Activated T-helper 2 cell treated with anti-CD3 and anti-CD28 coated beads, Interferon-gamma antibody, Interleukin-2, Interleukin-4, amounts not matched to agents 10 μg/mL and 5 μg/mL and 100 μg/mL, durations not matched to agents 14 hours and 24 hours and 36 hours (primary cell): Measurements from ENCODE around the gene ZGRF1. TPM values are rescaled to one million over a fixed set of nuclear protein-coding genes. Genes with fewer than 3 reads are reported as not detected.
"Not testable (repeated sequence)": the region's sequence is repeated elsewhere in the genome, so short reads cannot be mapped to it uniquely, and the experiment has no call there.

Experiments
- DNase-seq: peaks from one replicate; pipeline ENCODE4 v3.0.0; 2021; ENCODE audit warnings: low spot score
- H3K27ac Mint-ChIP-seq: one replicate; pipeline ENCODE4 v1.8.0; 2021; ENCODE audit warnings: mixed read lengths
- H3K27me3 Mint-ChIP-seq: one replicate; pipeline ENCODE4 v1.8.0; 2021; ENCODE audit warnings: low read depth, mixed read lengths
- H3K36me3 Mint-ChIP-seq: one replicate; pipeline ENCODE4 v1.8.0; 2021; ENCODE audit warnings: low read depth, mixed read lengths
- H3K4me1 Mint-ChIP-seq: one replicate; pipeline ENCODE4 v1.8.0; 2021; ENCODE audit warnings: low read depth, mixed read lengths
- H3K4me3 Mint-ChIP-seq: one replicate; pipeline ENCODE4 v1.8.0; 2021; ENCODE audit warnings: low read depth, mild to moderate bottlenecking, moderate library complexity, mixed read lengths
- H3K9me3 Mint-ChIP-seq: one replicate; pipeline ENCODE4 v1.8.0; 2021; ENCODE audit warnings: mixed read lengths
- intact Hi-C: fragments of 100-400 bp; cut with micrococcal nuclease; formaldehyde crosslinking; loops from one replicate; pipeline ENCODE4 v1.15.1; 2023
- total RNA-seq: library from RNA; stranded (reverse); gene quantifications from 2 replicates; pipeline ENCODE4 v1.2.3, GENCODE V29; 2022

Gene ZGRF1, protein sequence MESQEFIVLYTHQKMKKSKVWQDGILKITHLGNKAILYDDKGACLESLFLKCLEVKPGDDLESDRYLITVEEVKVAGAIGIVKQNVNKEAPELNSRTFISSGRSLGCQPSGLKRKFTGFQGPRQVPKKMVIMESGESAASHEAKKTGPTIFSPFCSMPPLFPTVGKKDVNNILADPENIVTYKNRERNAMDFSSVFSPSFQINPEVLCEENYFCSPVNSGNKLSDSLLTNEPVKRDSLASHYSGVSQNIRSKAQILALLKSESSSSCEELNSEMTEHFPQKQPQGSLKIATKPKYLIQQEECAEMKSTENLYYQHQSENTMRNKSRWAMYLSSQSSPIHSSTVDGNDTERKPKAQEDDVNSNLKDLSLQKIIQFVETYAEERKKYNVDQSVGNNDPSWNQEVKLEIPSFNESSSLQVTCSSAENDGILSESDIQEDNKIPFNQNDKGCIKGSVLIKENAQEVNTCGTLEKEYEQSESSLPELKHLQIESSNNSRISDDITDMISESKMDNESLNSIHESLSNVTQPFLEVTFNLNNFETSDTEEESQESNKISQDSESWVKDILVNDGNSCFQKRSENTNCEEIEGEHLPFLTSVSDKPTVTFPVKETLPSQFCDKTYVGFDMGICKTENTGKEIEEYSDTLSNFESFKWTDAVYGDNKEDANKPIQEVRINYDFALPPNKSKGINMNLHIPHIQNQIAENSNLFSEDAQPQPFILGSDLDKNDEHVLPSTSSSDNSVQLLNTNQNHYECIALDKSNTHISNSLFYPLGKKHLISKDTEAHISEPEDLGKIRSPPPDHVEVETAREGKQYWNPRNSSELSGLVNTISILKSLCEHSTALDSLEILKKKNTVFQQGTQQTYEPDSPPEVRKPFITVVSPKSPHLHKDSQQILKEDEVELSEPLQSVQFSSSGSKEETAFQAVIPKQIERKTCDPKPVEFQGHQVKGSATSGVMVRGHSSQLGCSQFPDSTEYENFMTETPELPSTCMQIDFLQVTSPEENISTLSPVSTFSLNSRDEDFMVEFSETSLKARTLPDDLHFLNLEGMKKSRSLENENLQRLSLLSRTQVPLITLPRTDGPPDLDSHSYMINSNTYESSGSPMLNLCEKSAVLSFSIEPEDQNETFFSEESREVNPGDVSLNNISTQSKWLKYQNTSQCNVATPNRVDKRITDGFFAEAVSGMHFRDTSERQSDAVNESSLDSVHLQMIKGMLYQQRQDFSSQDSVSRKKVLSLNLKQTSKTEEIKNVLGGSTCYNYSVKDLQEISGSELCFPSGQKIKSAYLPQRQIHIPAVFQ (N-terminal part only)
- total RNA-seq, result 30.0 and 30.4 TPM in 2 replicates

DNA sequence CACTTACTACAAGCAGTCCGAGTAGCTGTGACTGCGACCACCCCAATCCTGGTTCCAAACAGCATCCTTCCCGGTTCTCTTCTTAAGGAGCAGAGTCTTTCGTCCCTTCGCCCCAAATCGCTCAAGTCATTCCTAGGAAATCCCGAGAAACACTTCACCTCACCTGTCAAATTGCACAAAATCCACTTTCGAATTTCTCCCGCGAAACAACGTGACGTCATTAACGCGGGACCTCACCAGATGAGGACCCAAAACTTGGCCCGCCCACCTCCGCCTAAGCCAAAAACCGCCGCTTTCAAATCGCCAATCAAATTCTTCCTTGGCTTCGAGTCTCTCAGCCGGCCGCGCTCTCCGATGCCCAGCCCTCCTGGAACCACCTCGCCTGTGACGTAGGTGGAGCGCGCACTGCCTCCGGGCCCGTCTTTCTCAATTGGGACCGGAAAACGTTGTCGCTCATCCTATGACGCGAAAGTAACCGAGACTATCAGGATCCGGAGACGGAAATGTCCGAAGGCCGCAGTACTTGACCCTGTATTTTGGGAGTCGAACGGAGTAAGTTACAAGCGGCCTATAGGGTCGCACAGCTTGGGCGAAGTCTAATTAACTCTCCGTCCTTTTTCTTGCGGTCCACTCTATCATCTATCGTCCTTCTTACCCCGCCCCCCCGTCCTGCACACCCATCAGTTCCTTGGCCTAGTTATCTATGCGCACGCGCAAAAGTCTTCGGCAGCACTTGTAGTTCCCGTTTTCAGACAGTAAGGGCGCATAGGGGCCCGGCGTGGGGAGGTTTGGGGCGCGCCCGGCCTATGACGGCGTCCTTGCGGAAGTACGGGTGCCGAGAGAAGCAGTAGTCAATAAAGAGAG, at the start of gene ZGRF1, which contains the start of gene LARP7:
TSS of gene ZGRF1 (minus strand) at position 222 of the 864 bp plus-strand sequence. CDS start 3,733 bp downstream, outside the sequence.
TSS of gene LARP7 (plus strand) at position 456 of the 864 bp plus-strand sequence. CDS start 7,527 bp downstream, outside the sequence.
- peaks cover 29% of the 10 kb centered on the region for H3K4me1 Mint-ChIP-seq
- no peaks in the 10 kb centered on the region for H3K9me3 Mint-ChIP-seq
- peak; percentile 97 for DNase-seq
- no peak within 1 kb of the TSS for H3K4me3 Mint-ChIP-seq
- intact Hi-C loops, result loop anchor here (1.0 to 2.0 kb wide), 2 partner anchors 182 to 406 kb away; partner anchors contain the start of gene AP1AR
- H3K27ac Mint-ChIP-seq, result no peak within 1 kb of the TSS
- H3K27me3 Mint-ChIP-seq, result no peaks in the 10 kb centered on the region
- H3K36me3 Mint-ChIP-seq, result peaks cover 10% of the 10 kb centered on the region

DNA sequence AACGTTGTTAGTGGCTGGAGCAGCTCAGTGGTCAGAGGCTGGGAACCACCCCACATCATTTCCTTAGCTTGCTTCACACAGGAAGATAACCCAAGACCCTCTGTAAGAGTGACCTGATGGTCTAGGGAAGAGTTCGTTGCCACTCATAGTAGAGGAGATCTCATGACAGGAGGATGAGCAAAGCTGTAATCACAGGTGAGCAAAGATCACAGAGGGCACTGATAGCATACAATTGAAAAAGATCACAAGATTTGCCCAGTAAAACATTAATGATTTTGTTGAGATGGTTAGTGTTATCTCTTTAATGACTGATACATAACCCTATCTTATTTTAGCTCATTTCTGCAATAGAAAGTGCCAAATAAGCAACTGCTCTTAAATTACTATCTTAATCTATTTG, 44.3 kb upstream of the ZGRF1 start:
- no peaks in the 10 kb centered on the region for H3K27me3 Mint-ChIP-seq
- no peak for DNase-seq
- no peaks in the 10 kb centered on the region for H3K36me3 Mint-ChIP-seq
- no peaks in the 10 kb centered on the region for H3K4me1 Mint-ChIP-seq
- no peak overlapping the region for H3K4me3 Mint-ChIP-seq
- intact Hi-C loops, result no loop called here
- no peak overlapping the region for H3K27ac Mint-ChIP-seq
- H3K9me3 Mint-ChIP-seq, result no peaks in the 10 kb centered on the region

DNA sequence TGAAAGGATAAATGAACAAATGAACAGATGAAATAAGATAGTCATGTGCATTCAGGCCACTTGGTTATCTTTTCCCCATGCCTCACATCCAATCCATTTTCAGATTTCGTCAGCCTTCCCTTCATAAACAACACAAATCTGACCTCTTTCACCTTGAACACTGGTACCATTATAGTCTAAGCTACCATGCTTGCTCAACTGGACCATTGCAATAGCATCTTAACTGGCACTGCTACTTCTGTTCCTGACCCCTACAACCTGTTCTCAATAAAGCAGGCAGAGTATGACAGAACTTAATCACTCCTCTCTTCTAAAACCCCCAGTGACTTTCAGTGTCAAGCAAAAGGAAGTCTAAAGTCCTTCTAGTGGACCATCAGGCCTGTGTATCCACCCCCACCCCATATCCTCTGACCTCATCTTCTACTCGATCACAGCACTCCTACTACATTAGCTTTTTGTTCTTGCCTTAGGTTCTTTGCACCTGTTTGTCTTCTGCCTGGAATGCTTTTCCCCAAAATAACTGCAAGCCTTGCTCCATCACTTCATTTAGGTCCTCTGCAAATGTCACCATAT, 40.9 kb upstream of the ZGRF1 start:
- no peak overlapping the region for H3K27ac Mint-ChIP-seq
- H3K4me1 Mint-ChIP-seq, result no peaks in the 10 kb centered on the region
- no peaks in the 10 kb centered on the region for H3K9me3 Mint-ChIP-seq
- DNase-seq, result no peak
- intact Hi-C loops, result no loop called here
- peaks cover 8% of the 10 kb centered on the region for H3K27me3 Mint-ChIP-seq
- H3K36me3 Mint-ChIP-seq, result no peaks in the 10 kb centered on the region
- no peak overlapping the region for H3K4me3 Mint-ChIP-seq

DNA sequence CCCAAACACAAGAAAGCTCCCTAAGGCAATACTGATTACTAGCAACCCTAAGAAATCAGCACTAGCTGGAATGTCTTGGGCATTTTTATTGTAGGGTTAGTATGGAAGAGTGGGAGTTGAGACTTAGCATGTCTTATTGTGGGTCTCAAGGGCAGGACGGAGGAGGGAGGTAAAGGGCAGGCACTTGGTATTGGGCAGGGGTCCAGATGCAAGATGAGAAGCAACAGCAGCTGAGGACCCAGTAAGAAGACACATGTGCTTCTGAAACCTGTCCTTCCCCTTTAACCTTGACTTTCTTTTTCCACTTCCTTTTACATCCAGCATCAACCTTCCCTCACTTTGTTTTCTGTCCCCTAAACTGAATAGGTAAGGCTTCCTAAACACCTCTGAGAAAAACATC, 37.7 kb upstream of the ZGRF1 start:
- no peak for DNase-seq
- intact Hi-C loops, result no loop called here
- Mint-ChIP-seq H3K4me1 (no peaks in the 10 kb centered on the region), H3K27ac (no peak overlapping the region), H3K36me3 (no peaks in the 10 kb centered on the region), H3K9me3 (no peaks in the 10 kb centered on the region), H3K27me3 (peaks cover 9% of the 10 kb centered on the region), H3K4me3 (no peak overlapping the region)

DNA sequence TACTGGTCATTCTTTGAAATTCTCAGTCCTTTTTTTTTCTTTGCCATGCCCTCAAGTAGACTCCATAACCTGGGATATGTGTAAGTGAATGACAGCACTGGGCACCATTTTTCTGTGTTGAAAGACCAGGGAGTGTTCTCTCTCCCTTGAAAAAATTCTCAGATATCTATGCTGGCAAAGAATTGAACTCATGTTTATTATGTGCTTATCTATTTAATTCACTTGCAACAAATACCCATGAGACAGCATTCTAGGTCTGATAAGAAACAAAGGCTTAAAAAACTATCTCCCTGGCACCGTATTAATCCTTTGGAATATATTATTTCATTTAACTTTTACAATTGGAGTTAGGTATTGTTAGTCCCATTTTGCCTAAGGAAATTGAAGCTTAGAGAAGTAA, 37.0 kb upstream of the ZGRF1 start:
- H3K4me1 Mint-ChIP-seq, result no peaks in the 10 kb centered on the region
- no peaks in the 10 kb centered on the region for H3K9me3 Mint-ChIP-seq
- H3K36me3 Mint-ChIP-seq, result no peaks in the 10 kb centered on the region
- peaks cover 9% of the 10 kb centered on the region for H3K27me3 Mint-ChIP-seq
- H3K4me3 Mint-ChIP-seq, result no peak overlapping the region
- intact Hi-C loops, result no loop called here
- DNase-seq, result no peak
- no peak overlapping the region for H3K27ac Mint-ChIP-seq

DNA sequence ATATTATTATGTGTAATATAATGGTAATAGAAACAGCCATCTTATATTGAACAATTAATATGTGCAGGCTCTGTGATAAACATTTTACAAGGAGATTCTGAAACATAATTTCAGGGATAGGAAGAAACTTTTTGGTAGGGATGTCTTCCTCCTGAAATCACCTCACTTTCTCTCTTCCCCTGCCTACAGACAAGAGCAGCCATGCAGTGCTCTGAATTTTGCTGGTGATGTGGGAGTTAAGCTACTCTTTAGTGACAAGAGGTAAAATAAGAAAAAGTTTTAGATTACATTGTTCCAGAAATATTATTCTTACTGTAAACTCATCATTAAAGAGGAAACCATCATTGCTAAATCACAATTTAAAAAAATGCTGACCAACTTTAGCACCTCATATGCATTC, 36.4 kb upstream of the ZGRF1 start:
- Mint-ChIP-seq H3K4me3 (no peak overlapping the region), H3K36me3 (no peaks in the 10 kb centered on the region), H3K9me3 (no peaks in the 10 kb centered on the region), H3K27me3 (peaks cover 9% of the 10 kb centered on the region), H3K4me1 (no peaks in the 10 kb centered on the region), H3K27ac (no peak overlapping the region)
- intact Hi-C loops, result no loop called here
- no peak for DNase-seq

DNA sequence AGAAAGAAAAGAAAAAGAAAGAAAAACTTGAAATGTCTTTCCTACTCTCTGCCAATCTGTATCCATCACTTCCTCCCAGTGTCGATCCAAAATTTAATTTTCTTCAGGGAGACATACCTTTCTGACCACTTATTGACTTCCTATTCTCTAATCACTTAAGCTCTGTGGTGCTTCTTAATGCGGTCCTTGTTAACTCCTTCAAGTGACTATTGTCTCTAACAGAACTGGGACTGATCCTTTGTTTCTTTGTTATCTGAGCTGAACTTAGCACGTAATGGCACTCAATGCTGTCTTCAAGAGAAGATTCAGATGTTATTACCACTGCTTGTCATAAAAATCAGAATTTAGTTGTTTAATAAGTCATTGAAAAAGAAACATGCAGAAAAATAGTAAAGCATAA, 31.4 kb upstream of the ZGRF1 start:
- Mint-ChIP-seq H3K36me3 (no peaks in the 10 kb centered on the region), H3K27ac (no peak overlapping the region), H3K9me3 (no peaks in the 10 kb centered on the region), H3K4me1 (no peaks in the 10 kb centered on the region), H3K27me3 (peaks cover 2% of the 10 kb centered on the region), H3K4me3 (no peak overlapping the region)
- intact Hi-C loops, result no loop called here
- DNase-seq, result no peak

DNA sequence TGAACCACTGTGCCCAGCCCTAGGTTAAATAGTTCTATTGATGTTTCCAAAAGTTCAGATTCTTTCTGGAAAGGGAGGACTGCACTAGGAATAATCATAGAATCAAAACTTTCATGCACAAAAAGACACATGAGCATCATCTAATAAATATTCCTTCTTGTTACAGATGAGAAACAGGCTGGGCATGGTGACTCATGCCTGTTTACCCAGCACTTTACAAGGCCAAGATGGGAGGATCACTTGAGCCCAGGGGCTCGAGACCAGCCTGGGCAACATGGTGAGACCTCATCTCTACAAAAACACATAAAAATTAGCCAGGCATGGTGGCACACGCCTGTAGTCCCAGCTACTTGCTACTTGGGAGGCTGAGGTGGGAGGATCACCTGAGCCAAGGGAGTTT, 27.9 kb upstream of the ZGRF1 start:
- no peak overlapping the region for H3K27ac Mint-ChIP-seq
- DNase-seq, result no peak
- no peaks in the 10 kb centered on the region for H3K9me3 Mint-ChIP-seq
- no peaks in the 10 kb centered on the region for H3K27me3 Mint-ChIP-seq
- intact Hi-C loops, result no loop called here
- no peak overlapping the region for H3K4me3 Mint-ChIP-seq
- peaks cover 2% of the 10 kb centered on the region for H3K4me1 Mint-ChIP-seq
- H3K36me3 Mint-ChIP-seq, result no peaks in the 10 kb centered on the region

DNA sequence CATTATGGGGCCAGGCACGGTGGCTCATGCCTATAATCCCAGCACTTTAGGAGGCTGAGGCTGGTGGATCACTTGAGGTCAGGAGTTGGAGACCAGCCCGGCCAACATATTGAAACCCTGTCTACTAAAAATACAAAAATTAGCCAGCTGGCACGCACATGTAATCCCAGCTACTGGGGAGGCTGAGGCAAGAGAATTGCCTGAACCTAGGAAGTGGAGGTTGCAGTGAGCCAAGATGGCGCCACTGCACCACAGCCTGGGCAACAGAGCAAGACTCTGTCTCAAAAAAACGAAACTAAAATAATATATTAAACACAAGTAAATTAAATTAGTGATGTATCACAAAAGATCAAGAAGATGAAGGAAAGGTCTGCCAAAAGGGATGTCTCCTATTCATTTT, 19.4 kb upstream of the ZGRF1 start:
- H3K4me1 Mint-ChIP-seq, H3K27me3 Mint-ChIP-seq, H3K27ac Mint-ChIP-seq, H3K9me3 Mint-ChIP-seq, DNase-seq, intact Hi-C loops, H3K4me3 Mint-ChIP-seq: not testable (repeated sequence)
- H3K36me3 Mint-ChIP-seq, result peaks cover 31% of the 10 kb centered on the region

DNA sequence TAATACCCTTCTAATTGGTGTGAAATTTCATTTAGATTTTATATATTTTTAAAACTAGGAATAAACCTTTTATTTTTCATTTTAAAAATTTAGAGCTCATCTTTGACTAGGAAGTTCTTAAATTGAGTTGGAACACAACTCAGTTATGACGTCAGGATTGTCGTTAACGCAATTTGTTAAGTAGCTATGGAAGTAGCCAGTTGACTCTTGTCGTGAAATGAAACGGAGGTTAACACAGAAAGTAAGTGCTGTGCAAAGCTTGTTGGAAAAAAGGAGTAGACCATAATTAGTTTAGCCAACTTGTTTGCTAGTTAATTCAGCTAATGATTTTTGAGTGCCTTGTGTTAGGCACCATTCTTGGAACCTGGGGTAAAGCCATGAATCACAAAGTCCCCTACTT, 18.6 kb upstream of the ZGRF1 start:
- H3K27ac Mint-ChIP-seq, result no peak overlapping the region
- H3K9me3 Mint-ChIP-seq, result no peaks in the 10 kb centered on the region
- H3K4me1 Mint-ChIP-seq, result no peaks in the 10 kb centered on the region
- no peak for DNase-seq
- H3K27me3 Mint-ChIP-seq, result no peaks in the 10 kb centered on the region
- H3K36me3 Mint-ChIP-seq, result peaks cover 35% of the 10 kb centered on the region
- no peak overlapping the region for H3K4me3 Mint-ChIP-seq
- intact Hi-C loops, result no loop called here

DNA sequence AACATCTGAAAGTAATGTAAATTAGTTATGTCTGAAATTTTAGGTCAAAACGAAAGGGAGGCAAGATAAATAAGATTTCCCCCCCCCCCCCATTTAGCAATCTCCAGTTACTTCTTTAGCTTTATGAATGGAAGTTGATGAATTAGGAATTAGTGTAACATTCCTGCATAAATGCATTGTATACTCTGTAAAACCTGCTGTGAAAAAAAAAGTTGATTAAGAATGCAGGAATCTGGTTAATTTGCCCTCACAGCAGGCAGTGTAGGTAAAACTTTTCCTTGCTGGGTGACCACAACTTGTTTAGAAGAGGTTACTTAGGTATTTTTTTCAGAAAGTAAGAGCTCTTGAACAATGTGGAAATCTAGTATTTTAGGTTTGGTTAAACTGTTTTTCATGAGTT, 15.5 kb upstream of the ZGRF1 start:
- Mint-ChIP-seq H3K27ac (no peak overlapping the region), H3K9me3 (no peaks in the 10 kb centered on the region), H3K4me1 (peaks cover under 1% of the 10 kb centered on the region), H3K4me3 (no peak overlapping the region), H3K36me3 (peaks cover 38% of the 10 kb centered on the region), H3K27me3 (no peaks in the 10 kb centered on the region)
- intact Hi-C loops, result no loop called here
- no peak for DNase-seq
